Heart right ventricle (tissue), 16 donors: Measurements from ENCODE around the gene BCL2L15. TPM values are rescaled to one million over a fixed set of nuclear protein-coding genes. Genes with fewer than 3 reads are reported as not detected.

ENCODE experiments used
- ATAC-seq, 8 donors: fragments of 200-7000 bp; cut with Tn5 transposase; one replicate each; pipeline ENCODE4 v1.9.1; 2020; ENCODE audit warnings: mild to moderate bottlenecking in 8 of 8, moderate library complexity in 8 of 8, moderate number of reproducible peaks in 1 of 8
- DNase-seq, 2 donors: peaks; one replicate each; pipeline ENCODE4 v3.0.0-alpha.2; 2020
- H3K27ac ChIP-seq, 10 donors: fragments of 200-600 bp; sonication (generic) in 2 of 10; one replicate each; pipeline versions ENCODE4 v1.5.0 to v1.8.0; 2020 to 2022; ENCODE audit warnings: mild to moderate bottlenecking in 3 of 10
- H3K27me3 ChIP-seq, 7 donors: fragments of 200-600 bp; one replicate each; pipeline ENCODE4 v1.8.0; 2021 to 2022; ENCODE audit warnings: mild to moderate bottlenecking in 2 of 7
- H3K36me3 ChIP-seq, 9 donors: fragments of 200-600 bp; sonication (generic) in 1 of 9; one replicate each; pipeline versions ENCODE4 v1.5.0 to v1.8.0; 2020 to 2022; ENCODE audit warnings: mild to moderate bottlenecking in 2 of 9
- H3K4me1 ChIP-seq, 9 donors: fragments of 200-600 bp; sonication (generic) in 1 of 9; one replicate each; pipeline versions ENCODE4 v1.5.0 to v1.8.0; 2020 to 2022; ENCODE audit warnings: mild to moderate bottlenecking in 4 of 9
- H3K4me3 ChIP-seq, 10 donors: fragments of 200-600 bp; sonication (generic) in 2 of 10; one replicate each; pipeline versions ENCODE4 v1.5.0 to v1.8.0; 2020 to 2022; ENCODE audit warnings: mild to moderate bottlenecking in 7 of 10, moderate library complexity in 2 of 10
- H3K9me3 ChIP-seq, 11 donors: fragments of 200-600 bp in 10 of 11; sonication (generic) in 2 of 11; one replicate each; pipeline versions ENCODE4 v1.5.0 to v1.8.0; 2013 to 2022; ENCODE audit warnings: mild to moderate bottlenecking in 2 of 11, control low read depth in 1 of 11, moderate library complexity in 1 of 11
- CTCF ChIP-seq, 9 donors: fragments of 200-600 bp; sonication (generic) in 2 of 9; IDR thresholded peaks; one replicate each; pipeline versions ENCODE4 v1.5.0 to v1.8.0; 2021 to 2022; ENCODE audit warnings: antibody characterized with exemption in 9 of 9, mild to moderate bottlenecking in 5 of 9, moderate library complexity in 1 of 9
- WGBS, 2 donors: extraction: QIAGEN DNeasy Blood & Tissue Kit; methylation state at CpG; one replicate each; pipeline ENCODE4 v1.1.7; 2013; ENCODE audit warnings: inconsistent platforms in 1 of 2; 5-methylcytosine and 5-hydroxymethylcytosine counted together
- intact Hi-C, 10 donors: fragments of 100-400 bp; cut with DNase I; formaldehyde crosslinking; loops; one replicate each; pipeline versions ENCODE4 v1.11.1 to v1.14.2; 2022
- polyA plus RNA-seq, 2 donors: library from polyadenylated mRNA; stranded (reverse); fragments of 200-250 nt; gene quantifications; one replicate each; pipeline ENCODE4 v1.2.3, GENCODE V29; 2013
- total RNA-seq, 10 donors: library from RNA; stranded (reverse); fragmentation: NEBNext Ultra II Directional in 3 of 10; extraction: Animal tissue kit (Norgen Biotek cat#: 25700) in 3 of 10; gene quantifications; one replicate each; pipeline versions ENCODE4 v1.2.1 to v1.2.4, GENCODE V29; 2021 to 2023
- donor health status: Arrhythmogenic right ventricular cardiomyopathy.
- donor health status: ischemic (EF 13 %, LVEDD 7.1; RV severe dilation, severe dysfunction).
- donor health status: healthy with polysubstance abuse.
- donor health status: DM: no; HTN: yes; CAD: no.
- donor health status: DM: no; HTN: no; CAD: no.
- donor health status: ischemic (EF 25% LVEDD 6.9; RV normal size, moderate dysfunction).
- donor health status: ischemic (EF 25% LVEDD 5.7; RV mildly dilated, moderate dysfunction).
- donor health status: healthy.
- donor health status: DM: yes; HTN: yes; CAD: no.
- donor health status: Ischemic cardiomyopathy.
- donor health status: ischemic (EF 35%, LVEDD 5.7; RV mildly dilated, moderate dysfunction).
- donor health status: nonischemic (EF 11% LVEDD 7.7; RV severe dilation, severe dysfunction).
- donor health status: DM: yes; HTN: yes; CAD: no.
- donor health status: PGD.
- donor health status: ischemic (EF 29% LVEDD 5.4; RV normal size, mild dysfunction).
- donor health status: nonischemic (EF 23%, LVEDD 6.1; RV moderate dilation, normal function).

BCL2L15 gene
- total and polyA plus RNA-seq, 12 donors, result 0.05 to 0.28 (median 0.09) TPM; not detected in 3

GRCh38 chr1:113860891-113861290, 26.5 kb downstream of the BCL2L15 start:
- Histone ChIP-seq H3K36me3 (peaks cover 0 to 3% (median 0%) of the 10 kb centered on the region in 9 donors), H3K27ac (peak overlapping the region in 1 of 10 donors; percentile 69), H3K4me1 (peaks cover 0 to 55% (median 0%) of the 10 kb centered on the region in 9 donors), H3K4me3 (no peak overlapping the region), H3K27me3 (peaks cover 0 to 3% (median 0%) of the 10 kb centered on the region in 7 donors), H3K9me3 (no peaks in the 10 kb centered on the region)
- intact Hi-C loops, result no loop called here
- WGBS, 2 donors, result 59 to 65% methylated on average over 3 of the region's 3 CpGs
- DNase-seq (no peak), ATAC-seq (no peak)
- no peak for TF ChIP-seq CTCF (IDR thresholded peaks at IDR 0.05)

- H3K27ac ChIP-seq, result peak overlapping the region in 1 of 10 donors; percentile 69
- intact Hi-C loops, result no loop called here
- peaks cover 0 to 55% (median 0%) of the 10 kb centered on the region in 9 donors for H3K4me1 ChIP-seq
- H3K4me3 ChIP-seq, result peak overlapping the region in 1 of 10 donors; percentile 16
- ATAC-seq, result no peak
- no peaks in the 10 kb centered on the region for H3K9me3 ChIP-seq
- TF ChIP-seq CTCF (IDR thresholded peaks at IDR 0.05), result no peak
- DNase-seq, result no peak
- peaks cover 0 to 3% (median 0%) of the 10 kb centered on the region in 7 donors for H3K27me3 ChIP-seq
- peaks cover 0 to 7% (median 0%) of the 10 kb centered on the region in 9 donors for H3K36me3 ChIP-seq
- WGBS, 2 donors, result 52 to 54% methylated on average over 3 of the region's 3 CpGs
These were observed 27.8 kb downstream of the BCL2L15 start for GRCh38 chr1:113859478-113860175.

- Histone ChIP-seq H3K4me1 (peaks cover 0 to 55% (median 0%) of the 10 kb centered on the region in 9 donors), H3K36me3 (peaks cover 0 to 7% (median 0%) of the 10 kb centered on the region in 9 donors), H3K27ac (peak overlapping the region in 1 of 10 donors; percentile 69), H3K4me3 (no peak overlapping the region), H3K9me3 (no peaks in the 10 kb centered on the region), H3K27me3 (peaks cover 0 to 3% (median 0%) of the 10 kb centered on the region in 7 donors)
- no peak for TF ChIP-seq CTCF (IDR thresholded peaks at IDR 0.05)
- ATAC-seq, result no peak
- no peak for DNase-seq
- 81 to 86% methylated on average over 1 of the region's 1 CpG for WGBS, 2 donors
- intact Hi-C loops, result no loop called here
These were observed 28.4 kb downstream of the BCL2L15 start for GRCh38 chr1:113858982-113859381.

- ATAC-seq (no peak), DNase-seq (no peak)
- 82 to 85% methylated on average over 3 of the region's 3 CpGs for WGBS, 2 donors
- TF ChIP-seq CTCF (IDR thresholded peaks at IDR 0.05), result no peak
- peaks cover 0 to 3% (median 0%) of the 10 kb centered on the region in 7 donors for H3K27me3 ChIP-seq
- H3K4me3 ChIP-seq, result no peak overlapping the region
- peaks cover 0 to 7% (median 0%) of the 10 kb centered on the region in 9 donors for H3K36me3 ChIP-seq
- intact Hi-C loops, result no loop called here
- H3K4me1 ChIP-seq, result peaks cover 0 to 55% (median 0%) of the 10 kb centered on the region in 9 donors
- no peaks in the 10 kb centered on the region for H3K9me3 ChIP-seq
- peak overlapping the region in 1 of 10 donors; percentile 24 for H3K27ac ChIP-seq
These were observed 29.0 kb downstream of the BCL2L15 start for GRCh38 chr1:113858418-113858817.
